ENCODE results near the gene SCD5.
A peak's percentile ranks its signal among the peaks of the same experiment; 100 is the strongest.

- TF ChIP-seq CTCF (conservative IDR thresholded peaks at IDR 0.05; ENCODE audit: low read depth in 2 of 2) (0 out of 4 replicates have a peak, but pooled peaks of 1 of the 2 experiments have one; percentile 10), EZH2 (IDR thresholded peaks at IDR 0.05; ENCODE audit: low read depth, unreplicated experiment) (no peak), REST (IDR thresholded peaks at IDR 0.05; ENCODE audit: unreplicated experiment) (no peak), POLR2AphosphoS5 (IDR thresholded peaks at IDR 0.05; ENCODE audit: low read depth) (no peak), JUNB (IDR thresholded peaks at IDR 0.05; ENCODE audit: unreplicated experiment) (no peak), EZH2phosphoT487 (IDR thresholded peaks at IDR 0.05; ENCODE audit: unreplicated experiment) (no peak), CREB1 (CRISPR knock-in tag; IDR thresholded peaks at IDR 0.05; ENCODE audit: low read depth) (no peak), ZNF331 (CRISPR knock-in tag; IDR thresholded peaks at IDR 0.05; ENCODE audit: low read depth) (no peak), NANOG (IDR thresholded peaks at IDR 0.05; ENCODE audit: borderline replicate concordance) (no peak), ZNF114 (CRISPR knock-in tag; IDR thresholded peaks at IDR 0.05) (no peak), STAT1 (IDR thresholded peaks at IDR 0.05; ENCODE audit: unreplicated experiment) (no peak), ETS1 (IDR thresholded peaks at IDR 0.05) (no peak)
These were observed 17.8 kb downstream of the SCD5 start for GRCh38 chr4:82780752-82781231.

All from GM23338 (cell line).